Measurements from ENCODE around the gene CCSER1. TPM values are rescaled to one million over a fixed set of nuclear protein-coding genes. Genes with fewer than 3 reads are reported as not detected.
"Not testable (repeated sequence)": the region's sequence is repeated elsewhere in the genome, so short reads cannot be mapped to it uniquely, and the experiment has no call there.

The CCSER1 gene
- total RNA-seq, 1 experiment from 2014 or later, result not detected

- no peak for DNase-seq (ENCODE audit: low spot score)
Measured at GRCh38 chr4:90695411-90695810, 568.2 kb downstream of the CCSER1 start.

GRCh38 chr4:90705501-90705900, 578.3 kb downstream of the CCSER1 start:
- not testable (repeated sequence) for DNase-seq (ENCODE audit: low spot score)

- DNase-seq (ENCODE audit: low spot score), result no peak
Measured at GRCh38 chr4:90715242-90715641, 588.0 kb downstream of the CCSER1 start.

GRCh38 chr4:90718931-90719330, 591.7 kb downstream of the CCSER1 start:
- no peak for DNase-seq (ENCODE audit: low spot score)

- DNase-seq (ENCODE audit: low spot score), result peak; percentile 70
Measured at GRCh38 chr4:90727938-90728337, 600.7 kb downstream of the CCSER1 start.

- no peak for DNase-seq (ENCODE audit: low spot score)
Measured at GRCh38 chr4:90730752-90731151, 603.6 kb downstream of the CCSER1 start.

- no peak for DNase-seq (ENCODE audit: low spot score)
Measured at GRCh38 chr4:90733211-90733610, 606.0 kb downstream of the CCSER1 start.

- peak; percentile 79 for DNase-seq (ENCODE audit: low spot score)
Measured at GRCh38 chr4:90745176-90745575, 618.0 kb downstream of the CCSER1 start.

GRCh38 chr4:90753068-90753467, 625.9 kb downstream of the CCSER1 start:
- DNase-seq (ENCODE audit: low spot score), result no peak

GRCh38 chr4:90757534-90758060, 630.4 kb downstream of the CCSER1 start:
- DNase-seq (ENCODE audit: low spot score), result no peak

- DNase-seq (ENCODE audit: low spot score), result no peak
Measured at GRCh38 chr4:90760059-90760458, 632.9 kb downstream of the CCSER1 start.

GRCh38 chr4:90766837-90767236, 639.6 kb downstream of the CCSER1 start:
- DNase-seq (ENCODE audit: low spot score), result no peak

GRCh38 chr4:90769251-90769650, 642.1 kb downstream of the CCSER1 start:
- DNase-seq (ENCODE audit: low spot score), result no peak

- DNase-seq (ENCODE audit: low spot score), result no peak
Measured at GRCh38 chr4:90780193-90780592, 653.0 kb downstream of the CCSER1 start.

- no peak for DNase-seq (ENCODE audit: low spot score)
Measured at GRCh38 chr4:90786602-90787001, 659.4 kb downstream of the CCSER1 start.

- DNase-seq (ENCODE audit: low spot score), result no peak
Measured at GRCh38 chr4:90792696-90793095, 665.5 kb downstream of the CCSER1 start.

- no peak for DNase-seq (ENCODE audit: low spot score)
Measured at GRCh38 chr4:90798948-90799347, 671.8 kb downstream of the CCSER1 start.

GRCh38 chr4:90799895-90800294, 672.7 kb downstream of the CCSER1 start:
- DNase-seq (ENCODE audit: low spot score), result no peak

- DNase-seq (ENCODE audit: low spot score), result no peak
Measured at GRCh38 chr4:90815569-90815968, 688.4 kb downstream of the CCSER1 start.

- no peak for DNase-seq (ENCODE audit: low spot score)
Measured at GRCh38 chr4:90816754-90817153, 689.6 kb downstream of the CCSER1 start.

- DNase-seq (ENCODE audit: low spot score), result no peak
Measured at GRCh38 chr4:90824266-90825150, 697.3 kb downstream of the CCSER1 start.

GRCh38 chr4:90825849-90826248, 698.7 kb downstream of the CCSER1 start:
- DNase-seq (ENCODE audit: low spot score), result no peak

GRCh38 chr4:90833706-90834105, 706.5 kb downstream of the CCSER1 start:
- DNase-seq (ENCODE audit: low spot score), result no peak
